Measurements from ENCODE around the gene RGPD5. TPM values are rescaled to one million over a fixed set of nuclear protein-coding genes. Genes with fewer than 3 reads are reported as not detected.
"Not testable (repeated sequence)": the region's sequence is repeated elsewhere in the genome, so short reads cannot be mapped to it uniquely, and the experiment has no call there.

The RGPD5 gene
- total and polyA plus RNA-seq, 5 donors from 2014 or later = 2.5 to 133 (median 3.6) TPM

DNA sequence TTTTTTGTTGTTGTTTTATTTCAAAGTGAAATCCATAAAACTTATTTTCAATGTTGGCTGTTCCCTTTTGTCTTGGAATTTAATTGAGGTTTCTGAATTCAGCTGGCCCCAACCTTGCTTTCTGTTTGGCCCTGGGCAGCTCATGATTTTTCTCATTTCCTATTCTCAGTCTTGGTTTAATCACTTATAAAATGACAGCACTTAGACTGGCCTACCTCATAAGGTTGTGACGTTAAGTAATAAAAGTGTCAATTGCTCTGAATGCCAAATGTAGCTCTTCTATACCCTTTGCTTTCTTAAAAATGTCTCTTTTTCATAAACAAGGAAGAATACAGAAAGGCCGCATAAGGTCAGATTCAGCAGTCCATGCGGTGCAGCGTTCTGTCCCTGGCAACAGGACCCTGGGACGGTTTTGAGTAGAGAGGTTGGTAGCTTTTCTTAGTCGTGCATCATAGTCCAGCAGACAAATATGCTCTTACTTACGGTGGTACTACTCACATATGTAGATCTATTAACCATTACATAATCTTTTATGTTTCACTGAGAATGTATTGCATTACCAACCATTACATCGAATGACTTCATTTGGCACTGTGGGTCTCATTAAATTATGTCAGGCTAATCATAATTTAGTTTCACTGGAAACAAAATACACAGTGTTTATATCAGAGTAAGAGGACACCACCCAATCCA lies 27.1 kb upstream of the RGPD5 start:
- H3K36me3 ChIP-seq (ENCODE audit: control insufficient read depth, insufficient read depth, low read length); DNase-seq; H3K27me3 Mint-ChIP-seq; H3K4me3 Mint-ChIP-seq; H3K27ac Mint-ChIP-seq; ATAC-seq (ENCODE audit: low read depth in 2 of 2); H3K36me3 Mint-ChIP-seq; H3K4me3 ChIP-seq (ENCODE audit: low read depth, low read length); H3K4me1 Mint-ChIP-seq; H3K27me3 ChIP-seq (ENCODE audit: control insufficient read depth, insufficient read depth, low read length); H3K9me3 ChIP-seq (ENCODE audit: control insufficient read depth in 2 of 2, low read length in 2 of 2); H3K27ac ChIP-seq (ENCODE audit: insufficient read depth, low read length, poor library complexity, severe bottlenecking); H3K9me3 Mint-ChIP-seq; H3K4me1 ChIP-seq (ENCODE audit: control insufficient read depth, insufficient read depth, low read length, poor library complexity, severe bottlenecking): not testable (repeated sequence)

DNA sequence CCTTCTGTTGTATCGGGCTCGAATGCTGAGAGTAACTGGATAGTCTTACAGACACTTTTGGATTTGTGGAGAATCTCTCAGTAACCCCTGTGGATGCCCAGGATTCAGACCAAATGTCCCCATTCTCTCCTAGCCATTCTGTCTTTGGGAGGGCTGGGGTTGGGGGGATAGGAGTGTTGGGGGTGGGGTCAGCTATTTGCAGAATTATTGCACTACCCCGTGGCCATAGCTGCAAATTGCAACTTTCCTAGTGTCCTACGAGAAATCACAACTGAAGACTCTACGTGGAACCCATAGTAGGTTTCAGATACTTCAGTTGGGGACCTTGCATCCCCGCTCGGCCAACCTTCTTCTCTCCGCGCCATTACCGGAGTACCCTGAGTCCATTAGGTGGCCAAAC lies 25.2 kb upstream of the RGPD5 start:
- not testable (repeated sequence) for H3K4me1 ChIP-seq (ENCODE audit: control insufficient read depth, insufficient read depth, low read length, poor library complexity, severe bottlenecking); H3K27me3 ChIP-seq (ENCODE audit: control insufficient read depth, insufficient read depth, low read length); H3K36me3 ChIP-seq (ENCODE audit: control insufficient read depth, insufficient read depth, low read length); H3K9me3 ChIP-seq (ENCODE audit: control insufficient read depth in 2 of 2, low read length in 2 of 2); H3K27ac ChIP-seq (ENCODE audit: insufficient read depth, low read length, poor library complexity, severe bottlenecking); H3K27ac Mint-ChIP-seq; H3K4me3 Mint-ChIP-seq; H3K9me3 Mint-ChIP-seq; H3K27me3 Mint-ChIP-seq; H3K36me3 Mint-ChIP-seq; DNase-seq; H3K4me3 ChIP-seq (ENCODE audit: low read depth, low read length); H3K4me1 Mint-ChIP-seq; ATAC-seq (ENCODE audit: low read depth in 2 of 2)

DNA sequence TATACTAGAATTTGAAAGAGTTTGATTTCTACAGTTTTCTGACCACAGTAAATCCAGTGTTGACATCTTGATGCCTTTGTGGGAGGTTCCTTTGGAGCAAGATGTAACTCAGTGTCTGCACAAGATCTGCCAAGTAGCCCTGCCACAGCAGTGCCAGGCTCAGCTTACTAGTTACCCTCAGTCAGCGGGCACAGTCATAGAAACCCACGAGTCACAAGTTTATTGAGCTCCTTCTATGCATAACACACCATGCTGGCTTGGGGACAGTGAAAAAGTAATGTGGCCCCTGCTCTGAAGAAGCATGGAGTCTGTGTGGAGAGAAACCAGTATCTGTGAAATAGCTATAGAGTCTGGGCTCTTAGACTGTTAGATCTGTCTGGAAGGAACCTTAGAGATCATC lies 15.0 kb upstream of the RGPD5 start:
- not testable (repeated sequence) for H3K4me3 ChIP-seq (ENCODE audit: low read depth, low read length); H3K27ac ChIP-seq (ENCODE audit: insufficient read depth, low read length, poor library complexity, severe bottlenecking); ATAC-seq (ENCODE audit: low read depth in 2 of 2); H3K27ac Mint-ChIP-seq; DNase-seq; H3K4me3 Mint-ChIP-seq; H3K27me3 Mint-ChIP-seq; H3K36me3 Mint-ChIP-seq; H3K9me3 Mint-ChIP-seq; H3K4me1 ChIP-seq (ENCODE audit: control insufficient read depth, insufficient read depth, low read length, poor library complexity, severe bottlenecking); H3K27me3 ChIP-seq (ENCODE audit: control insufficient read depth, insufficient read depth, low read length); H3K36me3 ChIP-seq (ENCODE audit: control insufficient read depth, insufficient read depth, low read length); H3K9me3 ChIP-seq (ENCODE audit: control insufficient read depth in 2 of 2, low read length in 2 of 2); H3K4me1 Mint-ChIP-seq

DNA sequence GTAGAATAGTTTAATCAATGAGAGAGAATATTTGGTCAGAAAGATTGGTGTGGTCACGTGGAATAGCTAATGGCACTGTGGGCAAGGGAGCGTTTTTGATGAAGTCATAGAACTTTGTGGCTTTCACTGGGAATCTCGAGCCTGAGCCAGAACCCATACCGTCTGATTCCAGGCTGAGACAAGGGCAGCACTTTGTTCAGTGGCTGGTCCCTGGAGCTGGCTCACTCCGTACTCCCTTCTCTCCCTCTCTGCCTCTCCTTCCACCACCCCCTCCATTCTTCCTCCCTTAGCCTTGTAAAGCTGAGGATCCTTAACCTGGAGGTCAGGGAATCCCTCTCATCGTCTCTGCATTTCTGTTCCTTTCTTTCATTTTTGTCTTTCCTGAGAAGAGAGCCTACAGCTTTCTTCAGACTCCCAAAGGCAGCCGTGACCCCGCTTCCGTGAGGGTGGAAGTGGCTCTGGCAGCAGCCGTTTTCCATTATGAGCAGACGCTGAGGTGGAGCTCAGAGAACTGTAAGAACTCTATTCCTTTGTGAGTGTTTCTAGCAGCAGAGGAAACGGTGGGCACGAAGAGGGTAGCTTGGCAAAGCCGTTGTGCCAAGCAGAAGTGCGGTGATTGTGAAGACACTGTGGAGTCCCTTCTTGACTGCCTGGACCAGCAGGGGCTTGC lies 12.8 kb upstream of the RGPD5 start:
- not testable (repeated sequence) for H3K4me1 Mint-ChIP-seq

DNA sequence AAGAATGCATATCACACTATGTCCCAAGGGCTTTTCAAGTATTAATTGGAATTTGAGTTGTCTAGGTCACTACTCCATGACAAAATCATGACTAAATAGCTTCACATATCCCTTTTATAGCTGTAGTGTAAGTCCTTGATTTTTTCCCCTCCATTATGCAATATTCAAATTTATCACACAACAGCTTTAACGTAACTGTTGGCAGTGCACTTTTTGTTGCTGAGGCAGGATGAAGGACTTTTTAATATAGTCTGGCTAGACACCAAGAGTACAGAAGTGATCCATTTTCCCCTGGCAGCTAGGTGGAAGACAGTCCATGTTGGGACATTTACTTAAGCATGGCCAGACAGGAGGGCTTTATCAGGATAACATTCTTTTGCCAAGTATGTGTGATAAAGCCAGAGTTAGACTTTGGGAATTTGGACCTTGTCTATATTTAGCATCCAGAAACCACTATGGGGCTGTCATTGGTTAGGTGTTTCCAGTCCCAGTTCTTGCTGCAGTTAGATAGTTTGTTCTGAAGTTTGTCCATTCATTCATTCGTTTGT lies 11.6 kb upstream of the RGPD5 start:
- H3K36me3 ChIP-seq (ENCODE audit: control insufficient read depth, insufficient read depth, low read length); H3K27ac ChIP-seq (ENCODE audit: insufficient read depth, low read length, poor library complexity, severe bottlenecking); H3K4me1 Mint-ChIP-seq; DNase-seq; H3K4me1 ChIP-seq (ENCODE audit: control insufficient read depth, insufficient read depth, low read length, poor library complexity, severe bottlenecking); H3K4me3 ChIP-seq (ENCODE audit: low read depth, low read length); H3K9me3 ChIP-seq (ENCODE audit: control insufficient read depth in 2 of 2, low read length in 2 of 2); H3K9me3 Mint-ChIP-seq; H3K36me3 Mint-ChIP-seq; H3K27me3 Mint-ChIP-seq; H3K4me3 Mint-ChIP-seq; H3K27ac Mint-ChIP-seq; ATAC-seq (ENCODE audit: low read depth in 2 of 2); H3K27me3 ChIP-seq (ENCODE audit: control insufficient read depth, insufficient read depth, low read length): not testable (repeated sequence)

More for the DNA sequence above, 12.8 kb upstream of the RGPD5 start:
- not testable (repeated sequence) for H3K36me3 Mint-ChIP-seq; H3K4me3 Mint-ChIP-seq; H3K27ac Mint-ChIP-seq; H3K27me3 Mint-ChIP-seq; H3K36me3 ChIP-seq (ENCODE audit: control insufficient read depth, insufficient read depth, low read length); H3K4me1 ChIP-seq (ENCODE audit: control insufficient read depth, insufficient read depth, low read length, poor library complexity, severe bottlenecking); H3K27ac ChIP-seq (ENCODE audit: insufficient read depth, low read length, poor library complexity, severe bottlenecking); H3K4me3 ChIP-seq (ENCODE audit: low read depth, low read length); H3K9me3 ChIP-seq (ENCODE audit: control insufficient read depth in 2 of 2, low read length in 2 of 2); H3K27me3 ChIP-seq (ENCODE audit: control insufficient read depth, insufficient read depth, low read length); ATAC-seq (ENCODE audit: low read depth in 2 of 2); H3K9me3 Mint-ChIP-seq; DNase-seq

DNA sequence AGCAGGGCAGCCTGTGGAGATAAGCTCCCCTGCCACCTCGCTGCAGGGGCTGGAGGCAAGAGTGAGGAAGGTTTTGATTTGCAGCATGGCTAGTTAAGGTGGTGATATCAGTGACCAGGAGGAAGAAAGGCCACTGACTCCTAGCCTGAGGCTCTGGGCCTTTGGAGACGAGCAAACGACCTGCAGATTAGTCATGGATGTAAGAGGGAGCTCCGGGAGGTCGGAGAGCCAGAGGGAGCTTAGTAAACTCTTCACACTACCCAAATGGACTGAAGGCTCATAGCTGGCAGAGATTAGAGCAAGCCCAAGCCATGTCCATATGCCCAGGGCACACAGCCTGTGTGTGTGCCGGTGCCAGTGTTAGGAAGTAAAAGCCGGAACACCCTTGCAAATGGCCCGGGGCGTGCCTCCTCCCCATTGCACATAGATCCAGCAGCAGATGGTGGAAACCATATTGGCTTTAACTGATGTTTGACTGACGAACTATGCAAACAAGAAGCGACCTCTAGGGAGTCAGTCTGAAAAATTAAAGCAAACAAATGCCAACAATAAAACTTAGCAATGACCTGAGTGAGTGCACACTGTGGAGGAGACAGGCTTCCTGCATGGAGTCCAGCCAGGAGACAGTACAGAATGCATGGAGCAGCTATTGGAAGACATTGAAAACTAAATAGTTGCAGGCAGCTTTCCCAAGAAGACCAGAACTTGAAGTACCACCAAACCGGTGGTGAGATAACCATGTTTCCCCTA lies 2.4 kb upstream of the RGPD5 start:
- not testable (repeated sequence) for H3K27ac ChIP-seq (ENCODE audit: insufficient read depth, low read length, poor library complexity, severe bottlenecking); ATAC-seq (ENCODE audit: low read depth in 2 of 2); H3K4me1 ChIP-seq (ENCODE audit: control insufficient read depth, insufficient read depth, low read length, poor library complexity, severe bottlenecking); H3K36me3 Mint-ChIP-seq; H3K4me1 Mint-ChIP-seq; H3K9me3 Mint-ChIP-seq; H3K4me3 Mint-ChIP-seq; H3K9me3 ChIP-seq (ENCODE audit: control insufficient read depth in 2 of 2, low read length in 2 of 2); DNase-seq; H3K36me3 ChIP-seq (ENCODE audit: control insufficient read depth, insufficient read depth, low read length); H3K4me3 ChIP-seq (ENCODE audit: low read depth, low read length); H3K27ac Mint-ChIP-seq; H3K27me3 ChIP-seq (ENCODE audit: control insufficient read depth, insufficient read depth, low read length); H3K27me3 Mint-ChIP-seq

DNA sequence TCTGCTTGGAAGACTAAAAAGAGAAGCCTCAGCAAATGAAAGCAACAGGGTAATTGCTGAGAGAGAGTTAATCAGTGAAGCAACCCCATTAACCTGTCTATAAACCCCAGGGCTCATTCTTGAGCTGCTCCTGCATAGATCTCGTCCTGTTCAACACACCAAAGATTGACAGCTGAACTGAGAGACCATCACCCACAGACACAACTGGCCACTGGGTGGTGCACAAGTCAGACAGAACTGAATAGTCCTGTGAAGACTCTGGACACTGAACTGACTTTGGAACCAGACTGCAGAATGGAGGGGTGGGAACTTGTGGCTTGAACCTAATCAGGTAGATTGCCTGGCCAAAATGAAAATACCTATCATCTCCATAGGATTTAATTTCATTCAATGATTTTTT lies 1.4 kb upstream of the RGPD5 start:
- H3K27ac Mint-ChIP-seq; H3K9me3 Mint-ChIP-seq; ATAC-seq (ENCODE audit: low read depth in 2 of 2); H3K27me3 ChIP-seq (ENCODE audit: control insufficient read depth, insufficient read depth, low read length); H3K36me3 Mint-ChIP-seq; H3K4me1 ChIP-seq (ENCODE audit: control insufficient read depth, insufficient read depth, low read length, poor library complexity, severe bottlenecking); H3K4me3 ChIP-seq (ENCODE audit: low read depth, low read length); H3K27ac ChIP-seq (ENCODE audit: insufficient read depth, low read length, poor library complexity, severe bottlenecking); H3K36me3 ChIP-seq (ENCODE audit: control insufficient read depth, insufficient read depth, low read length); DNase-seq; H3K27me3 Mint-ChIP-seq; H3K9me3 ChIP-seq (ENCODE audit: control insufficient read depth in 2 of 2, low read length in 2 of 2); H3K4me3 Mint-ChIP-seq; H3K4me1 Mint-ChIP-seq: not testable (repeated sequence)

All from CD4-positive, CD25-positive, alpha-beta regulatory T cell (primary cell).